K562 (cell line): Measurements from ENCODE around the gene CREB3L4. TPM values are rescaled to one million over a fixed set of nuclear protein-coding genes. Genes with fewer than 3 reads are reported as not detected.

Experiments
- CEBPZ ChIP-seq: fragments of 150-350 bp; IDR thresholded peaks from 2 replicates; pipeline ENCODE4 v1.6.1; 2014; ENCODE audit warnings: low read depth, mild to moderate bottlenecking, low read length, borderline replicate concordance
- FOXM1 ChIP-seq, 2 experiments: fragments of 450-650 bp in 1 of 2; sonication (generic) in 1 of 2; formaldehyde crosslinking in 1 of 2; IDR thresholded peaks; 2 replicates each; pipeline versions ENCODE4 v1.6.1 to v1.9.0; 2017 to 2022; ENCODE audit warnings: low read depth in 2 of 2, mild to moderate bottlenecking in 2 of 2, missing genetic modification reagents in 1 of 2, moderate library complexity in 1 of 2
- IRF9 ChIP-seq: fragments of 450-650 bp; IDR thresholded peaks from 2 replicates; pipeline ENCODE4 v1.6.1; 2016; ENCODE audit warnings: missing biosample characterization, missing genetic modification characterization
- MCM7 ChIP-seq, 2 experiments: fragments of 450-650 bp; IDR thresholded peaks; 2 replicates each; pipeline ENCODE4 v1.6.1; 2016 to 2018
- NCOR1 ChIP-seq: fragments of 450-650 bp; IDR thresholded peaks from 2 replicates; pipeline ENCODE4 v1.6.1; 2016; ENCODE audit warnings: mild to moderate bottlenecking, moderate library complexity
- ZFX ChIP-seq: sonication (generic); formaldehyde crosslinking; IDR thresholded peaks from 2 replicates; pipeline ENCODE4 v1.8.0; 2022; ENCODE audit warnings: mild to moderate bottlenecking, missing genetic modification reagents, moderate library complexity
- polyA plus RNA-seq, 8 experiments: library from polyadenylated mRNA; depleted of rRNA in 4 of 8; stranded (reverse) in 5 of 8; unstranded in 3 of 8; fragments of >200 nt; fragmentation: Nextera tagmentation in 2 of 8; fragmentation: Illumina TruSeq in 1 of 8; extraction: Ambion mirVana in 2 of 8; extraction: Trizol in 1 of 8; gene quantifications; 2 replicates each; pipeline versions ENCODE4 v1.2.1 to v1.2.3, GENCODE V29; 2011 to 2014; ENCODE audit warnings: inconsistent platforms in 1 of 8, missing spikeins in 1 of 8
- total RNA-seq, 7 experiments: library from RNA; depleted of rRNA in 6 of 7; stranded (reverse); fragments of >200 nt in 6 of 7; fragmentation: Illumina TruSeq in 2 of 7; extraction: Trizol in 2 of 7; gene quantifications; 2 replicates each; pipeline versions ENCODE4 v1.2.1 to v1.2.3, GENCODE V29; 2011 to 2021; ENCODE audit warnings: low replicate concordance in 1 of 7
- TF ChIP-seq, protein P1 (sequence below), 2 experiments: fragments of 250-450 bp in 1 of 2; fragments of 450-650 bp in 1 of 2; sonication (Bioruptor Pico) in 1 of 2; IDR thresholded peaks; 2 replicates each; pipeline versions ENCODE4 v1.6.1 to v1.8.0; 2016 to 2021; ENCODE audit warnings: mild to moderate bottlenecking in 2 of 2, moderate library complexity in 2 of 2, missing compliant biosample characterization in 1 of 2, missing genetic modification characterization in 1 of 2
- TF ChIP-seq, protein P2 (sequence below): sonication (generic); formaldehyde crosslinking; IDR thresholded peaks from 2 replicates; pipeline ENCODE4 v1.8.0; 2022; ENCODE audit warnings: mild to moderate bottlenecking, missing genetic modification reagents
- TF ChIP-seq, protein P3 (sequence below): fragments of 200-800 bp; sonication (Bioruptor generic); IDR thresholded peaks from 2 replicates; pipeline ENCODE4 v1.6.1; 2016; ENCODE audit warnings: missing genetic modification characterization, missing compliant biosample characterization

CREB3L4 gene
- total and polyA plus RNA-seq, 9 of the 15 experiments (the other 6 are each of a cell fraction or from before 2014, with no cell fraction given) = 9.9 to 18.6 (median 13.9) TPM

GRCh38 chr1:153967107-153967999, at the start of gene CREB3L4 (continued):
- TF ChIP-seq, protein P1, sequence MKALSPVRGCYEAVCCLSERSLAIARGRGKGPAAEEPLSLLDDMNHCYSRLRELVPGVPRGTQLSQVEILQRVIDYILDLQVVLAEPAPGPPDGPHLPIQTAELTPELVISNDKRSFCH (CRISPR knock-in tag; IDR thresholded peaks at IDR 0.05) = no peak
- TF ChIP-seq, protein P1 (tag; IDR thresholded peaks at IDR 0.05) = no peak
- TF ChIP-seq IRF9 = 0 out of 2 replicates have a peak, but pooled peaks have one; percentile 28
- peak; percentile 59; the same call in 1 of the 2 replicates for TF ChIP-seq CEBPZ
- TF ChIP-seq, protein P2, sequence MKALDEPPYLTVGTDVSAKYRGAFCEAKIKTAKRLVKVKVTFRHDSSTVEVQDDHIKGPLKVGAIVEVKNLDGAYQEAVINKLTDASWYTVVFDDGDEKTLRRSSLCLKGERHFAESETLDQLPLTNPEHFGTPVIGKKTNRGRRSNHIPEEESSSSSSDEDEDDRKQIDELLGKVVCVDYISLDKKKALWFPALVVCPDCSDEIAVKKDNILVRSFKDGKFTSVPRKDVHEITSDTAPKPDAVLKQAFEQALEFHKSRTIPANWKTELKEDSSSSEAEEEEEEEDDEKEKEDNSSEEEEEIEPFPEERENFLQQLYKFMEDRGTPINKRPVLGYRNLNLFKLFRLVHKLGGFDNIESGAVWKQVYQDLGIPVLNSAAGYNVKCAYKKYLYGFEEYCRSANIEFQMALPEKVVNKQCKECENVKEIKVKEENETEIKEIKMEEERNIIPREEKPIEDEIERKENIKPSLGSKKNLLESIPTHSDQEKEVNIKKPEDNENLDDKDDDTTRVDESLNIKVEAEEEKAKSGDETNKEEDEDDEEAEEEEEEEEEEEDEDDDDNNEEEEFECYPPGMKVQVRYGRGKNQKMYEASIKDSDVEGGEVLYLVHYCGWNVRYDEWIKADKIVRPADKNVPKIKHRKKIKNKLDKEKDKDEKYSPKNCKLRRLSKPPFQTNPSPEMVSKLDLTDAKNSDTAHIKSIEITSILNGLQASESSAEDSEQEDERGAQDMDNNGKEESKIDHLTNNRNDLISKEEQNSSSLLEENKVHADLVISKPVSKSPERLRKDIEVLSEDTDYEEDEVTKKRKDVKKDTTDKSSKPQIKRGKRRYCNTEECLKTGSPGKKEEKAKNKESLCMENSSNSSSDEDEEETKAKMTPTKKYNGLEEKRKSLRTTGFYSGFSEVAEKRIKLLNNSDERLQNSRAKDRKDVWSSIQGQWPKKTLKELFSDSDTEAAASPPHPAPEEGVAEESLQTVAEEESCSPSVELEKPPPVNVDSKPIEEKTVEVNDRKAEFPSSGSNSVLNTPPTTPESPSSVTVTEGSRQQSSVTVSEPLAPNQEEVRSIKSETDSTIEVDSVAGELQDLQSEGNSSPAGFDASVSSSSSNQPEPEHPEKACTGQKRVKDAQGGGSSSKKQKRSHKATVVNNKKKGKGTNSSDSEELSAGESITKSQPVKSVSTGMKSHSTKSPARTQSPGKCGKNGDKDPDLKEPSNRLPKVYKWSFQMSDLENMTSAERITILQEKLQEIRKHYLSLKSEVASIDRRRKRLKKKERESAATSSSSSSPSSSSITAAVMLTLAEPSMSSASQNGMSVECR (CRISPR knock-in tag) = peak; percentile 15; the same call in 1 of the 2 replicates
- peak; percentile 66 for TF ChIP-seq ZFX (CRISPR knock-in tag)
- TF ChIP-seq MCM7 (IDR thresholded peaks at IDR 0.05) = no peak
- TF ChIP-seq FOXM1 (IDR thresholded peaks at IDR 0.05; ENCODE audit: low read depth) = peak; percentile 42; the same call in 1 of the 2 replicates
- TF ChIP-seq FOXM1 (CRISPR knock-in tag; IDR thresholded peaks at IDR 0.05; ENCODE audit: low read depth) = no peak
- TF ChIP-seq NCOR1 = no peak; the same call in 1 of the 2 replicates
- TF ChIP-seq, protein P3, sequence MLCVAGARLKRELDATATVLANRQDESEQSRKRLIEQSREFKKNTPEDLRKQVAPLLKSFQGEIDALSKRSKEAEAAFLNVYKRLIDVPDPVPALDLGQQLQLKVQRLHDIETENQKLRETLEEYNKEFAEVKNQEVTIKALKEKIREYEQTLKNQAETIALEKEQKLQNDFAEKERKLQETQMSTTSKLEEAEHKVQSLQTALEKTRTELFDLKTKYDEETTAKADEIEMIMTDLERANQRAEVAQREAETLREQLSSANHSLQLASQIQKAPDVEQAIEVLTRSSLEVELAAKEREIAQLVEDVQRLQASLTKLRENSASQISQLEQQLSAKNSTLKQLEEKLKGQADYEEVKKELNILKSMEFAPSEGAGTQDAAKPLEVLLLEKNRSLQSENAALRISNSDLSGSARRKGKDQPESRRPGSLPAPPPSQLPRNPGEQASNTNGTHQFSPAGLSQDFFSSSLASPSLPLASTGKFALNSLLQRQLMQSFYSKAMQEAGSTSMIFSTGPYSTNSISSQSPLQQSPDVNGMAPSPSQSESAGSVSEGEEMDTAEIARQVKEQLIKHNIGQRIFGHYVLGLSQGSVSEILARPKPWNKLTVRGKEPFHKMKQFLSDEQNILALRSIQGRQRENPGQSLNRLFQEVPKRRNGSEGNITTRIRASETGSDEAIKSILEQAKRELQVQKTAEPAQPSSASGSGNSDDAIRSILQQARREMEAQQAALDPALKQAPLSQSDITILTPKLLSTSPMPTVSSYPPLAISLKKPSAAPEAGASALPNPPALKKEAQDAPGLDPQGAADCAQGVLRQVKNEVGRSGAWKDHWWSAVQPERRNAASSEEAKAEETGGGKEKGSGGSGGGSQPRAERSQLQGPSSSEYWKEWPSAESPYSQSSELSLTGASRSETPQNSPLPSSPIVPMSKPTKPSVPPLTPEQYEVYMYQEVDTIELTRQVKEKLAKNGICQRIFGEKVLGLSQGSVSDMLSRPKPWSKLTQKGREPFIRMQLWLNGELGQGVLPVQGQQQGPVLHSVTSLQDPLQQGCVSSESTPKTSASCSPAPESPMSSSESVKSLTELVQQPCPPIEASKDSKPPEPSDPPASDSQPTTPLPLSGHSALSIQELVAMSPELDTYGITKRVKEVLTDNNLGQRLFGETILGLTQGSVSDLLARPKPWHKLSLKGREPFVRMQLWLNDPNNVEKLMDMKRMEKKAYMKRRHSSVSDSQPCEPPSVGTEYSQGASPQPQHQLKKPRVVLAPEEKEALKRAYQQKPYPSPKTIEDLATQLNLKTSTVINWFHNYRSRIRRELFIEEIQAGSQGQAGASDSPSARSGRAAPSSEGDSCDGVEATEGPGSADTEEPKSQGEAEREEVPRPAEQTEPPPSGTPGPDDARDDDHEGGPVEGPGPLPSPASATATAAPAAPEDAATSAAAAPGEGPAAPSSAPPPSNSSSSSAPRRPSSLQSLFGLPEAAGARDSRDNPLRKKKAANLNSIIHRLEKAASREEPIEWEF (CRISPR knock-in tag) = no peak
